B cell (primary cell): Measurements from ENCODE around the gene RNH1. TPM values are rescaled to one million over a fixed set of nuclear protein-coding genes. Genes with fewer than 3 reads are reported as not detected.

Experiments
- ATAC-seq: fragments of 200-7000 bp; cut with Tn5 transposase; one replicate; pipeline ENCODE4 v1.10.0; 2021; ENCODE audit warnings: low read depth, mild to moderate bottlenecking, moderate number of reproducible peaks, moderate library complexity
- CTCF ChIA-PET: fragments of 350-600 bp; sonication (Branson Sonifier 250); formaldehyde crosslinking; loops from one replicate; lab custom pipeline; 2021; ENCODE audit warnings: antibody characterized with exemption, inconsistent platforms; lab: Charles Lee
- POLR2A ChIA-PET: fragments of 350-600 bp; sonication (Branson Sonifier 250); formaldehyde crosslinking; loops from one replicate; lab custom pipeline; 2021; ENCODE audit warnings: antibody characterized with exemption; lab: Charles Lee
- DNase-seq: peaks from one replicate; pipeline ENCODE4 v3.0.0; 2013
- H2AFZ ChIP-seq: 2 replicates; pipeline ENCODE4 v1.6.1; 2012; ENCODE audit warnings: mild to moderate bottlenecking, low read depth, low read length; ENCODE audit not compliant: insufficient read depth, poor library complexity, severe bottlenecking
- H3K27ac ChIP-seq, 2 donors: 1 replicate in 1 of 2; 2 replicates in 1 of 2; pipeline ENCODE4 v1.5.1; 2012 to 2013; ENCODE audit warnings: low read length in 2 of 2, mild to moderate bottlenecking in 2 of 2, moderate library complexity in 1 of 2
- H3K27me3 ChIP-seq, 4 experiments: fragments of 200-600 bp in 1 of 4; sonication (generic) in 1 of 4; replicated peaks in 1 of 4; 1 replicate in 2 of 4; 2 replicates in 2 of 4; pipeline versions ENCODE4 v1.6.1 to v1.7.0; 2013 to 2016; ENCODE audit warnings: low read length in 3 of 4, mild to moderate bottlenecking in 2 of 4, mixed read lengths in 1 of 4, moderate library complexity in 1 of 4; ENCODE audit not compliant: insufficient read depth in 4 of 4, control insufficient read depth in 3 of 4; ENCODE audit errors: control extremely low read depth in 1 of 4
- H3K36me3 ChIP-seq, 2 experiments: replicated peaks in 1 of 2; 1 replicate in 1 of 2; 2 replicates in 1 of 2; pipeline versions ENCODE4 v1.6.1 to v1.7.1; 2013; ENCODE audit warnings: low read length in 1 of 2; ENCODE audit not compliant: insufficient read depth in 2 of 2, control insufficient read depth in 1 of 2; ENCODE audit errors: control extremely low read depth in 1 of 2, extremely low read depth in 1 of 2
- H3K4me1 ChIP-seq, 2 donors: fragments of 200-600 bp in 1 of 2; sonication (generic) in 1 of 2; 1 replicate in 1 of 2; 2 replicates in 1 of 2; pipeline versions ENCODE4 v1.5.1 to v1.6.1; 2013 to 2017; ENCODE audit warnings: low read length in 2 of 2; ENCODE audit not compliant: control insufficient read depth in 2 of 2, insufficient read depth in 2 of 2
- H3K4me2 ChIP-seq: replicated peaks from 2 replicates; pipeline ENCODE3; 2012; ENCODE audit warnings: mild to moderate bottlenecking, low read depth, low read length; ENCODE audit not compliant: poor library complexity, severe bottlenecking
- H3K4me3 ChIP-seq, 5 experiments: fragments of 200-600 bp in 1 of 5; sonication (generic) in 1 of 5; 1 replicate in 3 of 5; 2 replicates in 2 of 5; pipeline versions ENCODE4 v1.5.1 to v1.7.0; 2011 to 2016; ENCODE audit warnings: low read length in 4 of 5, mild to moderate bottlenecking in 4 of 5, low read depth in 2 of 5, control low read depth in 1 of 5, moderate library complexity in 1 of 5; ENCODE audit not compliant: insufficient read depth in 1 of 5; ENCODE audit errors: control extremely low read depth in 1 of 5, extremely low read depth in 1 of 5
- H3K79me2 ChIP-seq: fragments of 200-600 bp; sonication (generic); one replicate; pipeline ENCODE4 v1.6.0; 2016; ENCODE audit warnings: low read length; ENCODE audit not compliant: control insufficient read depth, insufficient read depth
- H3K9ac ChIP-seq: fragments of 200-600 bp; sonication (generic); 2 replicates; pipeline ENCODE4 v1.6.1; 2017; ENCODE audit warnings: mild to moderate bottlenecking, low read length, moderate library complexity
- H3K9me3 ChIP-seq, 3 donors: one replicate each; pipeline versions ENCODE4 v1.6.1 to v1.7.1; 2013; ENCODE audit warnings: low read length in 2 of 3; ENCODE audit not compliant: control insufficient read depth in 2 of 3, insufficient read depth in 1 of 3; ENCODE audit errors: control extremely low read depth in 1 of 3
- H4K20me1 ChIP-seq: 2 replicates; pipeline ENCODE4 v1.6.0; 2012; ENCODE audit warnings: mild to moderate bottlenecking, low read length; ENCODE audit not compliant: insufficient read depth, control insufficient read depth, poor library complexity, severe bottlenecking
- H3K27ac Mint-ChIP-seq: one replicate; pipeline ENCODE4 v1.8.0; 2021; ENCODE audit warnings: mixed read lengths
- H3K27me3 Mint-ChIP-seq: one replicate; pipeline ENCODE4 v1.8.0; 2021; ENCODE audit warnings: mixed read lengths
- H3K4me1 Mint-ChIP-seq: one replicate; pipeline ENCODE4 v1.8.0; 2021; ENCODE audit warnings: mixed read lengths
- H3K4me3 Mint-ChIP-seq: one replicate; pipeline ENCODE4 v1.8.0; 2021; ENCODE audit warnings: mixed read lengths
- H3K9me3 Mint-ChIP-seq: one replicate; pipeline ENCODE4 v1.8.0; 2022; ENCODE audit warnings: mixed read lengths; ENCODE audit not compliant: insufficient read depth
- CTCF ChIP-seq: fragments of 200-600 bp; IDR thresholded peaks from one replicate; pipeline ENCODE4 v1.8.0; 2022; ENCODE audit warnings: antibody characterized with exemption, mild to moderate bottlenecking
- EZH2 ChIP-seq: IDR thresholded peaks from 2 replicates; pipeline ENCODE4 v1.6.1; 2012; ENCODE audit warnings: borderline replicate concordance, low read depth, mild to moderate bottlenecking, moderate library complexity, low read length; ENCODE audit not compliant: insufficient read depth, poor library complexity, severe bottlenecking
- WGBS: methylation state at CpG from one replicate; pipeline ENCODE4 v1.1.5; 2013; ENCODE audit warnings: missing lambda C conversion rate; ENCODE audit not compliant: insufficient coverage; 5-methylcytosine and 5-hydroxymethylcytosine counted together
- intact Hi-C: fragments of 100-400 bp; cut with micrococcal nuclease; formaldehyde crosslinking; loops from one replicate; pipeline ENCODE4 v1.10.0; 2022
- polyA plus RNA-seq: library from polyadenylated mRNA; depleted of rRNA; stranded (reverse); fragments of >200 nt; gene quantifications from 2 replicates; pipeline ENCODE4 v1.2.3, GENCODE V29; 2012
- total RNA-seq, 2 donors: library from RNA; stranded (reverse); fragments of 120-200 nt in 1 of 2; gene quantifications; 1 replicate in 1 of 2; 2 replicates in 1 of 2; pipeline versions ENCODE4 v1.2.3 to v1.2.4, GENCODE V29; 2013 to 2022

The RNH1 gene
- total and polyA plus RNA-seq, 2 donors (not counting 1 experiment from before 2014, with no cell fraction given): 81.0 to 159 TPM

DNA sequence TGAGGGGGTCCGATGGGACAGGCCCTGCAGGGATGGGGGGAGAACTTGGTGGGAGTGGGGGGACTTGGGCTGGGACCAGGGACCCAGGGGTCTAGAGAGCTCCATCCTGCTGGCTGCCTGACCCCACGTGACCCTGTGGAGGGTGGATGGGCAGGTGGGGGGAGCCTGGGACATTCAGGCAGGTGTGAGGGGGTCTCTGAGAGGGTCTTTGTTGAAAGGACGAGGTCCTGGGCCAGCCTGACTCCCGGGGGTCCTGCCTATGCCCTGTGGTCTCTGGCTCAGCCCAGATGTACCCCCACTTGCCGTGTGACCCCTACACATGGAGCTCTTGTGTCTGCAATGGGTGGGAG, 37.8 kb upstream of the RNH1 start:
- Mint-ChIP-seq H3K27ac (no peak overlapping the region), H3K9me3 (no peaks in the 10 kb centered on the region), H3K4me1 (peaks cover 2% of the 10 kb centered on the region), H3K4me3 (no peak overlapping the region), H3K27me3 (no peaks in the 10 kb centered on the region)
- DNase-seq (no peak), ATAC-seq (no peak)
- Histone ChIP-seq H3K27ac (no peak overlapping the region), H3K4me2 (no peak overlapping the region), H2AFZ (no peak overlapping the region), H4K20me1 (no peaks in the 10 kb centered on the region), H3K27me3 (no peaks in the 10 kb centered on the region), H3K79me2 (peaks cover 14% of the 10 kb centered on the region), H3K9me3 (no peaks in the 10 kb centered on the region), H3K4me1 (peaks cover 0 to 4% of the 10 kb centered on the region in 2 donors), H3K36me3 (peaks cover 0 to 2% of the 10 kb centered on the region in 2 experiments), H3K9ac (no peak overlapping the region), H3K4me3 (no peak overlapping the region)
- intact Hi-C loops: no loop called here
- WGBS: 86% methylated on average over 4 of the region's 5 CpGs
- CTCF ChIA-PET: interaction anchor here (0.6 to 1.2 kb wide), 4 partner anchors 9 to 178 kb away, joined by 3 to 5 read pairs (median 3); partner anchors contain the start of gene HRAS
- TF ChIP-seq EZH2 (no peak), CTCF (no peak)
- POLR2A ChIA-PET: no interaction called here

GRCh38 chr11:541433-541885, 34.4 kb upstream of the RNH1 start:
- ATAC-seq (no peak), DNase-seq (peak; percentile 18)
- Histone ChIP-seq H3K9me3 (no peaks in the 10 kb centered on the region), H4K20me1 (no peaks in the 10 kb centered on the region), H3K9ac (no peak overlapping the region), H3K4me2 (no peak overlapping the region), H3K27ac (no peak overlapping the region), H3K79me2 (peaks cover 33% of the 10 kb centered on the region), H3K36me3 (peaks cover 0 to 2% of the 10 kb centered on the region in 2 experiments), H3K27me3 (no peaks in the 10 kb centered on the region), H3K4me1 (peaks cover 12 to 20% of the 10 kb centered on the region in 2 donors), H2AFZ (no peak overlapping the region), H3K4me3 (no peak overlapping the region)
- H3K27me3 Mint-ChIP-seq: no peaks in the 10 kb centered on the region
- no peaks in the 10 kb centered on the region for H3K9me3 Mint-ChIP-seq
- TF ChIP-seq CTCF: no peak
- TF ChIP-seq EZH2: no peak
- POLR2A ChIA-PET: no interaction called here
- H3K27ac Mint-ChIP-seq: no peak overlapping the region
- intact Hi-C loops: no loop called here
- H3K4me3 Mint-ChIP-seq: no peak overlapping the region
- 94% methylated on average over 17 of the region's 20 CpGs for WGBS
- peaks cover 19% of the 10 kb centered on the region for H3K4me1 Mint-ChIP-seq
- CTCF ChIA-PET: no interaction called here
